Fibroblast of villous mesenchyme (primary cell): ENCODE measurements around the gene RGMA. TPM values are rescaled to one million over a fixed set of nuclear protein-coding genes. Genes with fewer than 3 reads are reported as not detected.

Experiments
- DNase-seq: peaks from one replicate; pipeline ENCODE4 v3.0.0-alpha.2; 2010; ENCODE audit warnings: low read depth
- H3K4me3 ChIP-seq: 2 replicates; pipeline ENCODE4 v1.5.1; 2011; ENCODE audit warnings: low read depth, mild to moderate bottlenecking, low read length
- total RNA-seq: library from RNA; depleted of rRNA; stranded (reverse); fragments of >200 nt; gene quantifications from 2 replicates; pipeline ENCODE4 v1.2.3, GENCODE V29; 2012
- TF ChIP-seq, protein P1 (sequence below): IDR thresholded peaks from 2 replicates; pipeline ENCODE4 v1.5.1; 2012; ENCODE audit warnings: low read depth, mild to moderate bottlenecking, low read length; ENCODE audit not compliant: insufficient read depth

Gene RGMA
- total RNA-seq, 1 donor, result not detected

DNA sequence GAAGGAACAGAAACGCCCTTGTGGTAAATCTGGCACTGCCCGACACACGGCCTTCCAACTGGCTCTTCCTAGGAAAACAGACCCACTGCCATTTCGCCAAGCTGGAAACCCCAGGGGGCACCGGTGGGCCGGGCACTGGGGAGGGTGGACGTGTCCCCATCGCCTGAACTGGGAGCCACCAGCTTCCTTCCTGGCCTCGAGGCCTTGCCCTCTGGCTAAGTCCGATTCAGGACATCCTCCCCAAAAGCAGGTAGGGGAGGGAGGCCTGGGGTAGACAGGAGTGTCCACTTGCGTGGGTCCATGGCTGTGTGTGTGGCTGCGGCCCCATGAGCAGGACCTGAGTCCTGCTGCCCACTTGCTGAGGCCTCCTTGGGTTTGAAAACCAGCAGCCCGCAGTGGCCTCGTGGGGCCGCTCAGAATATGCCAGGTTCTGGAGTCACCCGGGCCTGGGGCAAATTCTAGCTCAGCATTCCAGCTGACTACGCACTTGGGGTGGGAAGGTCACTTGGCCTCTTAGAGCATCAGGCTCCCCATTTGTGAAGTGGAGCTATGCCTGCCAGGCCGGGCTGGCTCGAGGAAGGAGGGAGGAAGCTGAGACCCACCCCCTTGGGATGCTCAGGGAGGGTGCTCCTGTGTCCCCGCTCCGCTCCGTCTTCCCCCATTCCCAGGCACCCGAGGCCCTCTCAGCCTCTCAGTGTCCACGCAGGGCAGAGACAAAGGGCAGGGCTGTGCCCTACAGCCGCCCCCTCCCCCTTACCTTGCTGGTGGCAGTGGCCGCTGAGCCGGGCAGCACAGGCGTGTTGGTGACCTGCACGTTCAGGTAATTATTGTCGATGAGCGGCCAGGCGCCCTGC lies 37.5 kb downstream of the RGMA start:
- no peak overlapping the region for H3K4me3 ChIP-seq
- DNase-seq, result no peak
- TF ChIP-seq, protein P1, sequence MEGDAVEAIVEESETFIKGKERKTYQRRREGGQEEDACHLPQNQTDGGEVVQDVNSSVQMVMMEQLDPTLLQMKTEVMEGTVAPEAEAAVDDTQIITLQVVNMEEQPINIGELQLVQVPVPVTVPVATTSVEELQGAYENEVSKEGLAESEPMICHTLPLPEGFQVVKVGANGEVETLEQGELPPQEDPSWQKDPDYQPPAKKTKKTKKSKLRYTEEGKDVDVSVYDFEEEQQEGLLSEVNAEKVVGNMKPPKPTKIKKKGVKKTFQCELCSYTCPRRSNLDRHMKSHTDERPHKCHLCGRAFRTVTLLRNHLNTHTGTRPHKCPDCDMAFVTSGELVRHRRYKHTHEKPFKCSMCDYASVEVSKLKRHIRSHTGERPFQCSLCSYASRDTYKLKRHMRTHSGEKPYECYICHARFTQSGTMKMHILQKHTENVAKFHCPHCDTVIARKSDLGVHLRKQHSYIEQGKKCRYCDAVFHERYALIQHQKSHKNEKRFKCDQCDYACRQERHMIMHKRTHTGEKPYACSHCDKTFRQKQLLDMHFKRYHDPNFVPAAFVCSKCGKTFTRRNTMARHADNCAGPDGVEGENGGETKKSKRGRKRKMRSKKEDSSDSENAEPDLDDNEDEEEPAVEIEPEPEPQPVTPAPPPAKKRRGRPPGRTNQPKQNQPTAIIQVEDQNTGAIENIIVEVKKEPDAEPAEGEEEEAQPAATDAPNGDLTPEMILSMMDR, result no peak

DNA sequence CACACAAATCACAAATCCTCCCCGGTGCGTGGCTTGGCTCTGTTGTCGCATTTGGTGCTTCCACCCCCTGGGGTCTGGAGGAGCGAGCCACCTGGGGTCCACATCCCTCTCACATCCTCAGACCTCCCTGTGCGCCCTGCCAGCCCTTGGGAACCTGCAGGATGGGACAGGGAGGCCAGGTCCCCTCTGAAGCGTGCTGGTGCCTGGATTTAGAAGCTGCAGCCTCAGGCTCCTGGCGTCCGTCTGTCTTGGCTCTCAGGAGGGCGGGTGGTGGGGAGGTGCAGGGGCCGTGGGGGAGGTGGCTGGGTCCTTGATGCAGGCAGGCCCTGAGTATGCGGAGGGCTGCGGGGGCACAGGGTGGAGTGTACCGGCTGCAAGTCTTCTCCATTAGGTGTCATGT lies 38.4 kb downstream of the RGMA start:
- no peak for DNase-seq
- H3K4me3 ChIP-seq, result no peak overlapping the region
- TF ChIP-seq, protein P1, result no peak

- H3K4me3 ChIP-seq, result no peak overlapping the region
- DNase-seq, result no peak
- TF ChIP-seq, protein P1, result no peak
Observed at GRCh38 chr15:93049914-93050578, 39.0 kb downstream of the RGMA start.

- no peak for DNase-seq
- no peak overlapping the region for H3K4me3 ChIP-seq
- TF ChIP-seq, protein P1, result no peak
Observed at GRCh38 chr15:93049233-93049632, 39.8 kb downstream of the RGMA start.

- no peak overlapping the region for H3K4me3 ChIP-seq
- TF ChIP-seq, protein P1, result no peak
- DNase-seq, result no peak
Observed at GRCh38 chr15:93048759-93049161, 40.3 kb downstream of the RGMA start.

- TF ChIP-seq, protein P1, result no peak
- no peak for DNase-seq
- H3K4me3 ChIP-seq, result no peak overlapping the region
Observed at GRCh38 chr15:93048426-93048721, 40.6 kb downstream of the RGMA start.
